ENCODE measurements around the gene SVEP1. TPM values are rescaled to one million over a fixed set of nuclear protein-coding genes. Genes with fewer than 3 reads are reported as not detected.

Gene SVEP1
- total RNA-seq, 1 donor from 2014 or later: 46.4 TPM

DNA sequence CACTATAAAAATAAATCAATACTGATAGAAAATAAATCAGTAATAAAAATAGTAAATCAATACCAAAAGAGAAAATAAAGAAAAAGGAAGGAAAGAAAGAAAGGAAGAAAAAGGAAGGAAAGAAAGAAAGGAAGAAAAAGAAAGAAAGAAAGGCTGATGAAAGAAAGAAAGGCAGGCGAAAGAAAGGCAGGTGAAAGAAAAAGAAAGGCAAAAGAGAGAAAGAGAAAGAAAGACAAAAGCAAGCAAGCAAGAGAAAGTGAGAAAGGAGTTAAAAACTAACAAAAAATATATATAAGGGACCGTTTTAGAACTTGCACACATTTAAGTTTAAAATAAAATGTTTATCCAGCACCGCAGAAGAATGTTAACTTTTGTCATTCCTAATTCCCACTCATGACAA lies 116.0 kb downstream of the SVEP1 start:
- H3K27ac ChIP-seq (ENCODE audit: low read depth, low read length): no peak overlapping the region
- no peak overlapping the region for H3K4me3 ChIP-seq (ENCODE audit: low read length in 3 of 3)
- no peaks in the 10 kb centered on the region for H3K36me3 ChIP-seq (ENCODE audit: control insufficient read depth in 3 of 3, insufficient read depth in 3 of 3, low read length in 3 of 3)
- H3K9ac ChIP-seq (ENCODE audit: low read depth in 1 of 3, low read length in 3 of 3): no peak overlapping the region
- H3K27me3 ChIP-seq (ENCODE audit: control insufficient read depth in 3 of 3, insufficient read depth in 3 of 3, low read length in 3 of 3): no peaks in the 10 kb centered on the region
- H3K9me3 ChIP-seq (ENCODE audit: control insufficient read depth in 3 of 3, low read length in 3 of 3): no peaks in the 10 kb centered on the region
- H3K4me1 ChIP-seq (ENCODE audit: control insufficient read depth in 3 of 3, insufficient read depth in 3 of 3, low read length in 3 of 3): no peaks in the 10 kb centered on the region

- Histone ChIP-seq H3K9ac (ENCODE audit: low read depth in 1 of 3, low read length in 3 of 3) (no peak overlapping the region), H3K4me1 (ENCODE audit: control insufficient read depth in 3 of 3, insufficient read depth in 3 of 3, low read length in 3 of 3) (no peaks in the 10 kb centered on the region), H3K36me3 (ENCODE audit: control insufficient read depth in 3 of 3, insufficient read depth in 3 of 3, low read length in 3 of 3) (peaks cover 0 to 2% (median 0%) of the 10 kb centered on the region in 3 donors)
Measured at GRCh38 chr9:110457245-110457644, 122.3 kb downstream of the SVEP1 start.

GRCh38 chr9:110456681-110457080 lies 122.9 kb downstream of the SVEP1 start:
- Histone ChIP-seq H3K27me3 (ENCODE audit: control insufficient read depth in 3 of 3, insufficient read depth in 3 of 3, low read length in 3 of 3) (no peaks in the 10 kb centered on the region), H3K36me3 (ENCODE audit: control insufficient read depth in 3 of 3, insufficient read depth in 3 of 3, low read length in 3 of 3) (peaks cover 0 to 2% (median 0%) of the 10 kb centered on the region in 3 donors), H3K4me1 (ENCODE audit: control insufficient read depth in 3 of 3, insufficient read depth in 3 of 3, low read length in 3 of 3) (no peaks in the 10 kb centered on the region), H3K27ac (ENCODE audit: low read depth, low read length) (no peak overlapping the region), H3K9ac (ENCODE audit: low read depth in 1 of 3, low read length in 3 of 3) (no peak overlapping the region), H3K9me3 (ENCODE audit: control insufficient read depth in 3 of 3, low read length in 3 of 3) (no peaks in the 10 kb centered on the region), H3K4me3 (ENCODE audit: low read length in 3 of 3) (no peak overlapping the region)

More at GRCh38 chr9:110457245-110457644, 122.3 kb downstream of the SVEP1 start:
- Histone ChIP-seq H3K27me3 (ENCODE audit: control insufficient read depth in 3 of 3, insufficient read depth in 3 of 3, low read length in 3 of 3) (no peaks in the 10 kb centered on the region), H3K4me3 (ENCODE audit: low read length in 3 of 3) (no peak overlapping the region), H3K27ac (ENCODE audit: low read depth, low read length) (no peak overlapping the region), H3K9me3 (ENCODE audit: control insufficient read depth in 3 of 3, low read length in 3 of 3) (no peaks in the 10 kb centered on the region)

GRCh38 chr9:110455860-110456259 lies 123.7 kb downstream of the SVEP1 start:
- Histone ChIP-seq H3K9me3 (ENCODE audit: control insufficient read depth in 3 of 3, low read length in 3 of 3) (no peaks in the 10 kb centered on the region), H3K27me3 (ENCODE audit: control insufficient read depth in 3 of 3, insufficient read depth in 3 of 3, low read length in 3 of 3) (no peaks in the 10 kb centered on the region), H3K4me3 (ENCODE audit: low read length in 3 of 3) (no peak overlapping the region), H3K9ac (ENCODE audit: low read depth in 1 of 3, low read length in 3 of 3) (no peak overlapping the region), H3K27ac (ENCODE audit: low read depth, low read length) (no peak overlapping the region), H3K4me1 (ENCODE audit: control insufficient read depth in 3 of 3, insufficient read depth in 3 of 3, low read length in 3 of 3) (no peaks in the 10 kb centered on the region), H3K36me3 (ENCODE audit: control insufficient read depth in 3 of 3, insufficient read depth in 3 of 3, low read length in 3 of 3) (peaks cover 0 to 2% (median 0%) of the 10 kb centered on the region in 3 donors)

- Histone ChIP-seq H3K36me3 (ENCODE audit: control insufficient read depth in 3 of 3, insufficient read depth in 3 of 3, low read length in 3 of 3) (peaks cover 0 to 2% (median 0%) of the 10 kb centered on the region in 3 donors), H3K4me3 (ENCODE audit: low read length in 3 of 3) (no peak overlapping the region), H3K4me1 (ENCODE audit: control insufficient read depth in 3 of 3, insufficient read depth in 3 of 3, low read length in 3 of 3) (no peaks in the 10 kb centered on the region), H3K9me3 (ENCODE audit: control insufficient read depth in 3 of 3, low read length in 3 of 3) (no peaks in the 10 kb centered on the region), H3K27ac (ENCODE audit: low read depth, low read length) (no peak overlapping the region), H3K9ac (ENCODE audit: low read depth in 1 of 3, low read length in 3 of 3) (no peak overlapping the region), H3K27me3 (ENCODE audit: control insufficient read depth in 3 of 3, insufficient read depth in 3 of 3, low read length in 3 of 3) (no peaks in the 10 kb centered on the region)
Measured at GRCh38 chr9:110452227-110452801, 127.2 kb downstream of the SVEP1 start.

DNA sequence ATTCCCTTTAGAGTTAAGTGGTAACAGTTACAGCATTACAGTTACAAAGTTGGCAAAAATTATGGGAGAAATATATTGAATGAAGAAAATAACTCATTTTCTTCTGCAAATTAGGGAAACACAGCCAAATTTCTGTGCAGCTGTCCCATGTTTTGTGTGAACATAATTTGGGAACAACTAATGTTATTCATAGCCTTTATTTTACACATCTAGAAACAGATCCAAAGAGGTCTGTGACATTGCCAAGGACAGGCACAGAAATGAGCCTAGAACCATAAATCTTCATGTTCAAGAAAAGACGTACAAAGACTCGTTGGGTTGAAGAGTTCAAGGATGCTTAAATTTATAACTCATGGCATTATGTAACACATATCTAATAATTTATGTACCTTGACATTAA lies 127.8 kb downstream of the SVEP1 start:
- Histone ChIP-seq H3K27ac (ENCODE audit: low read depth, low read length) (no peak overlapping the region), H3K4me1 (ENCODE audit: control insufficient read depth in 3 of 3, insufficient read depth in 3 of 3, low read length in 3 of 3) (no peaks in the 10 kb centered on the region), H3K4me3 (ENCODE audit: low read length in 3 of 3) (no peak overlapping the region), H3K27me3 (ENCODE audit: control insufficient read depth in 3 of 3, insufficient read depth in 3 of 3, low read length in 3 of 3) (no peaks in the 10 kb centered on the region), H3K36me3 (ENCODE audit: control insufficient read depth in 3 of 3, insufficient read depth in 3 of 3, low read length in 3 of 3) (peaks cover 0 to 2% (median 0%) of the 10 kb centered on the region in 3 donors), H3K9ac (ENCODE audit: low read depth in 1 of 3, low read length in 3 of 3) (no peak overlapping the region), H3K9me3 (ENCODE audit: control insufficient read depth in 3 of 3, low read length in 3 of 3) (no peaks in the 10 kb centered on the region)

- H3K4me3 ChIP-seq (ENCODE audit: low read length in 3 of 3): no peak overlapping the region
- no peaks in the 10 kb centered on the region for H3K4me1 ChIP-seq (ENCODE audit: control insufficient read depth in 3 of 3, insufficient read depth in 3 of 3, low read length in 3 of 3)
- no peak overlapping the region for H3K9ac ChIP-seq (ENCODE audit: low read depth in 1 of 3, low read length in 3 of 3)
- H3K36me3 ChIP-seq (ENCODE audit: control insufficient read depth in 3 of 3, insufficient read depth in 3 of 3, low read length in 3 of 3): peaks cover 0 to 7% (median 0%) of the 10 kb centered on the region in 3 donors
- peaks cover 0 to 3% (median 0%) of the 10 kb centered on the region in 3 donors for H3K9me3 ChIP-seq (ENCODE audit: control insufficient read depth in 3 of 3, low read length in 3 of 3)
- no peak overlapping the region for H3K27ac ChIP-seq (ENCODE audit: low read depth, low read length)
- no peaks in the 10 kb centered on the region for H3K27me3 ChIP-seq (ENCODE audit: control insufficient read depth in 3 of 3, insufficient read depth in 3 of 3, low read length in 3 of 3)
Measured at GRCh38 chr9:110447476-110447875, 132.1 kb downstream of the SVEP1 start.

GRCh38 chr9:110446171-110446570 lies 133.4 kb downstream of the SVEP1 start:
- Histone ChIP-seq H3K9ac (ENCODE audit: low read depth in 1 of 3, low read length in 3 of 3) (no peak overlapping the region), H3K36me3 (ENCODE audit: control insufficient read depth in 3 of 3, insufficient read depth in 3 of 3, low read length in 3 of 3) (peaks cover 0 to 7% (median 0%) of the 10 kb centered on the region in 3 donors), H3K4me3 (ENCODE audit: low read length in 3 of 3) (no peak overlapping the region), H3K9me3 (ENCODE audit: control insufficient read depth in 3 of 3, low read length in 3 of 3) (peaks cover 0 to 3% (median 0%) of the 10 kb centered on the region in 3 donors), H3K27ac (ENCODE audit: low read depth, low read length) (no peak overlapping the region), H3K4me1 (ENCODE audit: control insufficient read depth in 3 of 3, insufficient read depth in 3 of 3, low read length in 3 of 3) (no peaks in the 10 kb centered on the region), H3K27me3 (ENCODE audit: control insufficient read depth in 3 of 3, insufficient read depth in 3 of 3, low read length in 3 of 3) (no peaks in the 10 kb centered on the region)

DNA sequence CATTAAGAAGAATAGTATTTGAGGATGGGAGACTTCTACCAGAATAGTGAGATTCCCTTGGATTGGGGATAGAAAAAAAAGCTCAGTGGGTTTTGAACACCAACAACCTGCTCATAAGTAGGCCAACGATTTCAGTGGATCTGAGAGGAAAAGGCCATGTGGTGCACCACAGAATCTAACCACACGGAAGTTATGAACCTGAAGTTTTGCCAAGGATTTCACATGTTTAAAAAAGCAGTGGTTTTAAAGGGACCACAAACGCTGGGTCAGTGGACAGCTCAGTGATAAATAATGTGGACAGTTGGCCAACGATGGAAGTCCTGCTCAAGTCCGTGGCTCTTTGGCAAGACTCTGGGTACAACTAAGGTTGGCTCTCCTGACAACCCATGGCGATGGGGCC lies 134.6 kb downstream of the SVEP1 start:
- H3K27ac ChIP-seq (ENCODE audit: low read depth, low read length): no peak overlapping the region
- H3K9ac ChIP-seq (ENCODE audit: low read depth in 1 of 3, low read length in 3 of 3): no peak overlapping the region
- no peak overlapping the region for H3K4me3 ChIP-seq (ENCODE audit: low read length in 3 of 3)
- peaks cover 0 to 3% (median 0%) of the 10 kb centered on the region in 3 donors for H3K9me3 ChIP-seq (ENCODE audit: control insufficient read depth in 3 of 3, low read length in 3 of 3)
- H3K27me3 ChIP-seq (ENCODE audit: control insufficient read depth in 3 of 3, insufficient read depth in 3 of 3, low read length in 3 of 3): no peaks in the 10 kb centered on the region
- no peaks in the 10 kb centered on the region for H3K4me1 ChIP-seq (ENCODE audit: control insufficient read depth in 3 of 3, insufficient read depth in 3 of 3, low read length in 3 of 3)
- peaks cover 0 to 7% (median 0%) of the 10 kb centered on the region in 3 donors for H3K36me3 ChIP-seq (ENCODE audit: control insufficient read depth in 3 of 3, insufficient read depth in 3 of 3, low read length in 3 of 3)

- H3K27me3 ChIP-seq (ENCODE audit: control insufficient read depth in 3 of 3, insufficient read depth in 3 of 3, low read length in 3 of 3): no peaks in the 10 kb centered on the region
- peaks cover 0 to 7% (median 0%) of the 10 kb centered on the region in 3 donors for H3K36me3 ChIP-seq (ENCODE audit: control insufficient read depth in 3 of 3, insufficient read depth in 3 of 3, low read length in 3 of 3)
- no peak overlapping the region for H3K9ac ChIP-seq (ENCODE audit: low read depth in 1 of 3, low read length in 3 of 3)
- H3K27ac ChIP-seq (ENCODE audit: low read depth, low read length): no peak overlapping the region
- peaks cover 0 to 3% (median 0%) of the 10 kb centered on the region in 3 donors for H3K9me3 ChIP-seq (ENCODE audit: control insufficient read depth in 3 of 3, low read length in 3 of 3)
- H3K4me3 ChIP-seq (ENCODE audit: low read length in 3 of 3): no peak overlapping the region
- no peaks in the 10 kb centered on the region for H3K4me1 ChIP-seq (ENCODE audit: control insufficient read depth in 3 of 3, insufficient read depth in 3 of 3, low read length in 3 of 3)
Measured at GRCh38 chr9:110443866-110444220, 135.7 kb downstream of the SVEP1 start.
